Calu3 (cell line): ENCODE results near the gene RPS26. TPM values are rescaled to one million over a fixed set of nuclear protein-coding genes. Genes with fewer than 3 reads are reported as not detected.
"Not testable (repeated sequence)": the region's sequence is repeated elsewhere in the genome, so short reads cannot be mapped to it uniquely, and the experiment has no call there.

ENCODE experiments used
- BruUV-seq: library from RNA; stranded (reverse); fragments of 400-500 nt; replicated peaks from 2 replicates; lab custom pipeline; 2021; lab: Mats Ljungman, UMichigan
- CTCF ChIA-PET: fragments of 300-600 bp; sonication (Branson Sonifier 250); formaldehyde crosslinking; loops from one replicate; lab custom pipeline; 2022; ENCODE audit warnings: antibody characterized with exemption; lab: Charles Lee
- DNase-seq: peaks from one replicate; pipeline ENCODE4 v3.0.0; 2022
- H3K27ac Mint-ChIP-seq: one replicate; pipeline ENCODE4 v1.8.0; 2022; ENCODE audit warnings: mixed read lengths; ENCODE audit not compliant: unreplicated experiment
- H3K27me3 Mint-ChIP-seq: one replicate; pipeline ENCODE4 v1.8.0; 2022; ENCODE audit warnings: mixed read lengths; ENCODE audit not compliant: unreplicated experiment
- H3K36me3 Mint-ChIP-seq: one replicate; pipeline ENCODE4 v1.8.0; 2022; ENCODE audit warnings: mild to moderate bottlenecking, moderate library complexity, mixed read lengths; ENCODE audit not compliant: insufficient read depth, unreplicated experiment
- H3K4me1 Mint-ChIP-seq: one replicate; pipeline ENCODE4 v1.8.0; 2022; ENCODE audit warnings: mild to moderate bottlenecking, low read depth, mixed read lengths; ENCODE audit not compliant: unreplicated experiment
- H3K4me3 Mint-ChIP-seq: one replicate; pipeline ENCODE4 v1.8.0; 2022; ENCODE audit warnings: mild to moderate bottlenecking, low read depth, moderate library complexity, mixed read lengths; ENCODE audit not compliant: unreplicated experiment
- H3K9me3 Mint-ChIP-seq: one replicate; pipeline ENCODE4 v1.8.0; 2022; ENCODE audit warnings: low read depth, mixed read lengths; ENCODE audit not compliant: unreplicated experiment
- intact Hi-C: fragments of 100-400 bp; cut with micrococcal nuclease; formaldehyde crosslinking; loops from one replicate; pipeline ENCODE4 v1.10.0; 2022; ENCODE audit not compliant: unreplicated experiment
- total RNA-seq: library from RNA; stranded (reverse); gene quantifications from 2 replicates; pipeline ENCODE4 v1.2.3, GENCODE V29; 2022
- TF ChIP-seq, protein P1 (sequence below): fragments of 200-600 bp; IDR thresholded peaks from one replicate; pipeline ENCODE4 v1.8.0; 2022; ENCODE audit warnings: antibody characterized with exemption; ENCODE audit not compliant: unreplicated experiment

Gene RPS26
- total RNA-seq, 1 experiment from 2014 or later = 50.7 TPM

DNA sequence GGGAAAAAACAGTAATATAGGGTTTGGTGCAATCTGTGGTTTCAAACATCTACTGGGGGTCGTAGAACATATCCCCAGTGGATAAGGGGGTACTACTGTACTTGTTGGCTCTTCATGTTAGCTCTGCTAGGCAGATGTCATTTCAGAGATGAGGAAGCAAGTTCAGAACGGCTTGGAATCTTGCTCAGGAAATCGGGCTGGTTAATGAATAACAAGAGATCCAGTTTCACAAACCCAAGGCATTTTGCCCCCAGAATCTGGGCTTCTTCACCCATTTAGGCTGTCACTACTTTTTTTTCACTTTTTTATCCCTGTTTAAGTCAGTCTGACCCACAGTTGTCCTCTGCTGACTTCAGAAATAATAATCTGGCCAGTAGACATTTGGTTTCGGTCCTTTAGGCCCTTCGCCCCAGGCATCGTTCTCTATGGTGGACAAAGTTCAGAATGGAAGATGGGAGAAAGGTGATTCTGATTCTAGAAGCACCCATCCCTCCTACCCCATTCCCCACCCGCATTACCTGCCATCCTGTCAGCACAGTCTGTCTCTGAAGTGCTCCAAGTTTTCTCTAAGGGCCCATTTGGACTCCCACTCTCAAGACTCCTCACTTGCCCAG lies 40.1 kb upstream of the RPS26 start:
- BruUV-seq = no TSS peak
- CTCF ChIA-PET = no interaction called here
- Mint-ChIP-seq H3K27ac (peak overlapping the region; percentile 33), H3K27me3 (no peaks in the 10 kb centered on the region), H3K36me3 (peaks cover 26% of the 10 kb centered on the region), H3K4me1 (peaks cover 24% of the 10 kb centered on the region), H3K9me3 (no peaks in the 10 kb centered on the region), H3K4me3 (no peak overlapping the region)
- intact Hi-C loops = no loop called here
- TF ChIP-seq, protein P1, sequence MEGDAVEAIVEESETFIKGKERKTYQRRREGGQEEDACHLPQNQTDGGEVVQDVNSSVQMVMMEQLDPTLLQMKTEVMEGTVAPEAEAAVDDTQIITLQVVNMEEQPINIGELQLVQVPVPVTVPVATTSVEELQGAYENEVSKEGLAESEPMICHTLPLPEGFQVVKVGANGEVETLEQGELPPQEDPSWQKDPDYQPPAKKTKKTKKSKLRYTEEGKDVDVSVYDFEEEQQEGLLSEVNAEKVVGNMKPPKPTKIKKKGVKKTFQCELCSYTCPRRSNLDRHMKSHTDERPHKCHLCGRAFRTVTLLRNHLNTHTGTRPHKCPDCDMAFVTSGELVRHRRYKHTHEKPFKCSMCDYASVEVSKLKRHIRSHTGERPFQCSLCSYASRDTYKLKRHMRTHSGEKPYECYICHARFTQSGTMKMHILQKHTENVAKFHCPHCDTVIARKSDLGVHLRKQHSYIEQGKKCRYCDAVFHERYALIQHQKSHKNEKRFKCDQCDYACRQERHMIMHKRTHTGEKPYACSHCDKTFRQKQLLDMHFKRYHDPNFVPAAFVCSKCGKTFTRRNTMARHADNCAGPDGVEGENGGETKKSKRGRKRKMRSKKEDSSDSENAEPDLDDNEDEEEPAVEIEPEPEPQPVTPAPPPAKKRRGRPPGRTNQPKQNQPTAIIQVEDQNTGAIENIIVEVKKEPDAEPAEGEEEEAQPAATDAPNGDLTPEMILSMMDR = no peak
- DNase-seq = no peak

DNA sequence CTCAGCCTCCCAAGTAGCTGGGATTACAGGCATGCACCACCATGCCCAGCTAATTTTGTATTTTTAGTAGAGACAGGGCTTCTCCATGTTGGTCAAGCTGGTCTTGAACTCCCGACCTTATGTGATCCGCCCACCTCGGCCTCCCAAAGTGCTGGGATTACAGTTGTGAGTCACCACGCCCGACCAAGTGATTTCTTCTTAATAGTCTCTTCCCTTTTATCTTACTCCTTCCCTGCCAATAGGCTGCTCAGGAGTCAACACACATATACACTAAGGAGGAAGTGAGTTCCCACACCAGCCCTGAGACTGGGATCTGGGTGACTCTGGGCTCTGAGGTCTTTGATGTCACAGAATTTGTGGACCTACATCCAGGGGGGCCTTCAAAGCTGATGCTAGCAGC lies 38.3 kb upstream of the RPS26 start:
- DNase-seq, H3K4me3 Mint-ChIP-seq, H3K9me3 Mint-ChIP-seq, BruUV-seq, H3K27me3 Mint-ChIP-seq, intact Hi-C loops, H3K27ac Mint-ChIP-seq: not testable (repeated sequence)
- CTCF ChIA-PET = interaction anchor here (0.7 to 1.3 kb wide), 3 partner anchors 26 to 77 kb away, joined by 5 to 11 read pairs (median 5); partner anchors contain the start of gene RAB5B
- Mint-ChIP-seq H3K36me3 (peaks cover 27% of the 10 kb centered on the region), H3K4me1 (peaks cover 31% of the 10 kb centered on the region)

DNA sequence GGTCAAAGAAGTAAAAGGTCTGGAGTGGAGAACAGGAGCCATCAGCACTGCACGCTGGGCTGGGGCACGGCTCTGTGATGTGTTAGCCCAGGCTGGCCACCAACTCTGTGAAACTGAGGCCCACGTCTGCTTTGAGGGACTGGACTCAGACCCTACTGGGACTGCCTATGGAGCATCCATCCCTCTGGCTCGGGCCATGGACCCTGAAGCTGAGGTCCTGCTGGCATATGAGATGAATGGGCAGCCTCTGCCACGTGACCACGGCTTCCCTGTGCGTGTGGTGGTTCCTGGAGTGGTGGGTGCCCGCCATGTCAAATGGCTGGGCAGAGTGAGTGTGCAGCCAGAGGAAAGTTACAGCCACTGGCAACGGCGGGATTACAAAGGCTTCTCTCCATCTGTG lies 37.5 kb upstream of the RPS26 start:
- no peak for DNase-seq
- Mint-ChIP-seq H3K4me3 (no peak overlapping the region), H3K27ac (no peak overlapping the region), H3K27me3 (no peaks in the 10 kb centered on the region), H3K4me1 (peaks cover 31% of the 10 kb centered on the region), H3K9me3 (no peaks in the 10 kb centered on the region), H3K36me3 (peaks cover 32% of the 10 kb centered on the region)
- CTCF ChIA-PET = no interaction called here
- TF ChIP-seq, protein P1 = no peak
- intact Hi-C loops = no loop called here
- no TSS peak for BruUV-seq

DNA sequence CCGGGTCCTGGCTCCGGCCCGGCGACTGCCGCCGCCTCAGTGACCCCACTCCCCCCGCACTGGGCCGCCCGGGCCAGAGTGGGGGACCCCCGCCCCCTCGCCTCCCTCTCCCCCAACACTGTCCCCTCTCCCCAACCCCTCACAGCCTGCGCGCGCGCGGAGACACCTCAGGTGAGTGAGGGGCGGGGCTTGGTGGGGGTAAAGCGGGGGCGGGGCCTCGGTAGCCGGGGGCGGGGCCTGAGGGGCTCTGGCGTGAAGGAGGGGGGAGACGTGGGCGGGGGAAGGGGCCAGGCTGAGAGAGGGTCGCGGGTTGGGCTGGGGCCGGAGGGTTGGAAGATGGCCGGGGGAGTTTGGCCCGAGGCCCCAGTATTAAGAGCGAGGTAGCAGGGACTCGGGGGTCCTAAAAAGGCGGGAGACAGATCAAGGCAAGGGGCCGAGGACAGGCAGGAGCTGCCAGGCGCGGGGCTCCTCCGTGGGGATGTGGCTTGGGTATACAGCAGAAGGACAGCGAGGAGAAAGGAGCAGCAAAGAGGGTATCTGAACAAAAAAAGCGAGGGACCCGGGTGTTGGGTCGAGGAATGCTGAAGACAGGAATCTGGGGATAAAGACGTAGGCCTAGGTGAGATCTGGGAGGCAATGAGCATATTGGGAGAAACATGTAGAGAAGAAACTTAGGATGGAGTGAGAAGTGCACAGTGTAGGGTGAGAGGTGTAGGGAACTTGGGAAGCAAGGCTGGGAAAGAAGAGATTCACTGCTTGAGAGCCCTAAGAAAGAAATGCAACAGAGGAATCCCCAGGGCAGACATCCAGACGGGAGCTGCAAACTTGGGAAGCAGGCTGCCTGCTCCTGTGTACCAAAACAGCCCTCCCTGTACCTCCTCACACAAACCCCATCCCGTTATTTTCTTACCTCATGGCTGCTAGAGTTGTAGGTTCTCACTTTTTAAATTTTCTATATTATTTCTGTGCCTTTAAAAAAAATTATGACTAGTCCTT lies 33.9 kb upstream of the RPS26 start:
- CTCF ChIA-PET = interaction anchor here (0.6 to 2.8 kb wide), 10 partner anchors 9 to 537 kb away, joined by 3 to 20 read pairs (median 6); partner anchors contain the start of genes PA2G4 and SUOX
- intact Hi-C loops = no loop called here
- H3K9me3 Mint-ChIP-seq = no peaks in the 10 kb centered on the region
- H3K4me3 Mint-ChIP-seq = peak overlapping the region; percentile 78
- BruUV-seq = no TSS peak
- DNase-seq = peak; percentile 76
- H3K36me3 Mint-ChIP-seq = peaks cover 28% of the 10 kb centered on the region
- H3K4me1 Mint-ChIP-seq = peaks cover 16% of the 10 kb centered on the region
- TF ChIP-seq, protein P1 = no peak
- H3K27ac Mint-ChIP-seq = peak overlapping the region; percentile 30
- no peaks in the 10 kb centered on the region for H3K27me3 Mint-ChIP-seq
